GM23338 (cell line): ENCODE results near the gene VAV3. TPM values are rescaled to one million over a fixed set of nuclear protein-coding genes. Genes with fewer than 3 reads are reported as not detected.

Experiments used
- ATAC-seq: fragments of 200-7000 bp; cut with Tn5 transposase; 3 replicates; pipeline ENCODE4 v1.9.1; 2020
- DNase-seq: peaks from one replicate; pipeline ENCODE4 v3.0.0-alpha.2; 2015; ENCODE audit warnings: low spot score
- H2AFZ ChIP-seq: fragments of 200-600 bp; sonication (generic); 2 replicates; pipeline ENCODE4 v1.8.0; 2016; ENCODE audit warnings: antibody characterized with exemption, mild to moderate bottlenecking, moderate library complexity
- H3F3A ChIP-seq: fragments of 200-600 bp; sonication (generic); replicated peaks from 2 replicates; pipeline ENCODE4 v1.8.0; 2017; ENCODE audit warnings: antibody characterized with exemption, mixed run types, low read depth
- H3K27ac ChIP-seq: fragments of 200-600 bp; sonication (generic); 2 replicates; pipeline ENCODE4 v1.6.1; 2016; ENCODE audit warnings: low read depth
- H3K27me3 ChIP-seq: fragments of 200-600 bp; sonication (generic); 2 replicates; pipeline ENCODE4 v1.8.0; 2016; ENCODE audit warnings: mild to moderate bottlenecking, mixed run types, moderate library complexity; ENCODE audit not compliant: insufficient read depth
- H3K36me3 ChIP-seq: fragments of 200-600 bp; sonication (generic); 2 replicates; pipeline ENCODE4 v1.8.0; 2016; ENCODE audit warnings: mild to moderate bottlenecking; ENCODE audit not compliant: insufficient read depth
- H3K4me1 ChIP-seq: fragments of 200-600 bp; sonication (generic); 2 replicates; pipeline ENCODE4 v1.8.0; 2016; ENCODE audit warnings: mild to moderate bottlenecking, moderate library complexity; ENCODE audit not compliant: insufficient read depth
- H3K4me2 ChIP-seq: fragments of 200-600 bp; sonication (generic); 2 replicates; pipeline ENCODE4 v1.7.1; 2017; ENCODE audit warnings: mixed run types
- H3K4me3 ChIP-seq: fragments of 200-600 bp; sonication (generic); 2 replicates; pipeline ENCODE4 v1.6.1; 2016; ENCODE audit warnings: mixed run types
- H3K79me2 ChIP-seq: fragments of 200-600 bp; sonication (generic); replicated peaks from 2 replicates; pipeline ENCODE4 v1.8.0; 2017; ENCODE audit warnings: mild to moderate bottlenecking; ENCODE audit not compliant: insufficient read depth
- H3K9me2 ChIP-seq: fragments of 200-600 bp; sonication (generic); 2 replicates; pipeline ENCODE4 v1.8.0; 2017; ENCODE audit not compliant: insufficient read depth
- H4K20me1 ChIP-seq: fragments of 200-600 bp; sonication (generic); replicated peaks from 2 replicates; pipeline ENCODE4 v1.8.0; 2017; ENCODE audit warnings: mild to moderate bottlenecking; ENCODE audit not compliant: insufficient read depth
- H3K27ac Mint-ChIP-seq: 2 replicates; pipeline ENCODE4 v1.8.0; 2020; ENCODE audit warnings: inconsistent platforms, mild to moderate bottlenecking, moderate library complexity, mixed read lengths
- H3K27me3 Mint-ChIP-seq: 3 replicates; pipeline ENCODE4 v1.8.0; 2022; ENCODE audit warnings: low read depth, mild to moderate bottlenecking, moderate library complexity, mixed read lengths, inconsistent platforms; ENCODE audit not compliant: insufficient read depth, poor library complexity
- H3K36me3 Mint-ChIP-seq: 3 replicates; pipeline ENCODE4 v1.8.0; 2021; ENCODE audit warnings: low read depth, mild to moderate bottlenecking, inconsistent platforms, moderate library complexity, mixed read lengths
- H3K4me1 Mint-ChIP-seq: 3 replicates; pipeline ENCODE4 v1.8.0; 2020; ENCODE audit warnings: mild to moderate bottlenecking, inconsistent platforms, mixed read lengths
- H3K4me3 Mint-ChIP-seq: 3 replicates; pipeline ENCODE4 v1.8.0; 2021; ENCODE audit warnings: moderate library complexity, mild to moderate bottlenecking, inconsistent platforms, mixed read lengths
- H3K9me3 Mint-ChIP-seq: 3 replicates; pipeline ENCODE4 v1.8.0; 2020; ENCODE audit warnings: moderate library complexity, mild to moderate bottlenecking, inconsistent platforms, mixed read lengths
- CREB1 ChIP-seq: fragments of 250-450 bp; sonication (Bioruptor Pico); IDR thresholded peaks from 2 replicates; pipeline ENCODE4 v1.5.0; 2020; ENCODE audit warnings: low read depth, mild to moderate bottlenecking, moderate library complexity
- EZH2phosphoT487 ChIP-seq: fragments of 200-600 bp; sonication (generic); IDR thresholded peaks from one replicate; pipeline ENCODE4 v1.8.1; 2018; ENCODE audit warnings: antibody characterized with exemption; ENCODE audit not compliant: unreplicated experiment
- JUNB ChIP-seq: IDR thresholded peaks from one replicate; pipeline ENCODE4 v1.6.1; 2016; ENCODE audit warnings: antibody characterized with exemption; ENCODE audit not compliant: unreplicated experiment
- NANOG ChIP-seq: IDR thresholded peaks from 2 replicates; pipeline ENCODE4 v1.6.1; 2016; ENCODE audit warnings: antibody characterized with exemption, borderline replicate concordance
- STAT1 ChIP-seq: IDR thresholded peaks from one replicate; pipeline ENCODE4 v1.6.1; 2016; ENCODE audit warnings: antibody characterized with exemption; ENCODE audit not compliant: unreplicated experiment
- ZNF114 ChIP-seq: fragments of 250-450 bp; sonication (Bioruptor Pico); IDR thresholded peaks from 2 replicates; pipeline ENCODE4 v1.5.0; 2020; ENCODE audit warnings: mild to moderate bottlenecking, moderate library complexity
- ZNF331 ChIP-seq: fragments of 250-450 bp; sonication (Bioruptor Pico); IDR thresholded peaks from 2 replicates; pipeline ENCODE4 v1.5.0; 2020; ENCODE audit warnings: low read depth, mild to moderate bottlenecking, moderate library complexity
- polyA plus RNA-seq: library from polyadenylated mRNA; unstranded; fragments of >200 nt; fragmentation: Nextera tagmentation; extraction: Ambion mirVana; gene quantifications from 2 replicates; pipeline ENCODE4 v1.2.1, GENCODE V29; 2016
- total RNA-seq: library from RNA; depleted of rRNA; stranded (reverse); fragments of >200 nt; shearing (Covaris generic); gene quantifications from 2 replicates; pipeline ENCODE4 v1.2.3, GENCODE V29; 2014
- TF ChIP-seq, protein P1 (sequence below): IDR thresholded peaks from 2 replicates; pipeline ENCODE4 v1.6.1; 2016; ENCODE audit warnings: antibody characterized with exemption
- TF ChIP-seq, protein P2 (sequence below): IDR thresholded peaks from one replicate; pipeline ENCODE4 v1.6.1; 2018; ENCODE audit warnings: antibody characterized with exemption; ENCODE audit not compliant: unreplicated experiment
- TF ChIP-seq, protein P3 (sequence below): fragments of 250-450 bp; sonication (Bioruptor Pico); IDR thresholded peaks from 2 replicates; pipeline ENCODE4 v1.5.0; 2020; ENCODE audit warnings: mild to moderate bottlenecking, moderate library complexity

The VAV3 gene
- total and polyA plus RNA-seq, 2 experiments from 2014 or later = 3.0 to 11.3 TPM

DNA sequence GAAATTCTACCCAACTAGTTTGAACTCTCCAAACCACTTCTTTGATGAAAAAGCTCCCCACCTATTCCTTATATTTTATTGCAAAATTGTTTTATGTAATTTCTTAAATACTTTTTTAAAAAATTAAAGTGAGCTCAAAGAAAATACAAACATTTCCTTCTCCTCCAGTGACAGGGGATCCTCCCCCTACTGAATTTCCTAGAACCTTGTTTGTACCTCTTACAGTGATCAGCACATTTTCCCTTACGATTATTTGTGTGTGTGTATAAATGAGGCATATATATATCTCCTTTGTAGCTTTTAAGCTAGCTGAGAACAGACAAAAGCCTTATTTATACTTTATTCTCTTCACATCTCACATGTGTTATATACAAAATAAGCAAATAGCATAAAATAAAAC, 44.4 kb downstream of the VAV3 start (continued):
- no peak for TF ChIP-seq ZNF331 (CRISPR knock-in tag)
- TF ChIP-seq, protein P1, sequence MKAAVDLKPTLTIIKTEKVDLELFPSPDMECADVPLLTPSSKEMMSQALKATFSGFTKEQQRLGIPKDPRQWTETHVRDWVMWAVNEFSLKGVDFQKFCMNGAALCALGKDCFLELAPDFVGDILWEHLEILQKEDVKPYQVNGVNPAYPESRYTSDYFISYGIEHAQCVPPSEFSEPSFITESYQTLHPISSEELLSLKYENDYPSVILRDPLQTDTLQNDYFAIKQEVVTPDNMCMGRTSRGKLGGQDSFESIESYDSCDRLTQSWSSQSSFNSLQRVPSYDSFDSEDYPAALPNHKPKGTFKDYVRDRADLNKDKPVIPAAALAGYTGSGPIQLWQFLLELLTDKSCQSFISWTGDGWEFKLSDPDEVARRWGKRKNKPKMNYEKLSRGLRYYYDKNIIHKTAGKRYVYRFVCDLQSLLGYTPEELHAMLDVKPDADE = no peak
- no peak for TF ChIP-seq ZNF114 (CRISPR knock-in tag)
- TF ChIP-seq, protein P2, sequence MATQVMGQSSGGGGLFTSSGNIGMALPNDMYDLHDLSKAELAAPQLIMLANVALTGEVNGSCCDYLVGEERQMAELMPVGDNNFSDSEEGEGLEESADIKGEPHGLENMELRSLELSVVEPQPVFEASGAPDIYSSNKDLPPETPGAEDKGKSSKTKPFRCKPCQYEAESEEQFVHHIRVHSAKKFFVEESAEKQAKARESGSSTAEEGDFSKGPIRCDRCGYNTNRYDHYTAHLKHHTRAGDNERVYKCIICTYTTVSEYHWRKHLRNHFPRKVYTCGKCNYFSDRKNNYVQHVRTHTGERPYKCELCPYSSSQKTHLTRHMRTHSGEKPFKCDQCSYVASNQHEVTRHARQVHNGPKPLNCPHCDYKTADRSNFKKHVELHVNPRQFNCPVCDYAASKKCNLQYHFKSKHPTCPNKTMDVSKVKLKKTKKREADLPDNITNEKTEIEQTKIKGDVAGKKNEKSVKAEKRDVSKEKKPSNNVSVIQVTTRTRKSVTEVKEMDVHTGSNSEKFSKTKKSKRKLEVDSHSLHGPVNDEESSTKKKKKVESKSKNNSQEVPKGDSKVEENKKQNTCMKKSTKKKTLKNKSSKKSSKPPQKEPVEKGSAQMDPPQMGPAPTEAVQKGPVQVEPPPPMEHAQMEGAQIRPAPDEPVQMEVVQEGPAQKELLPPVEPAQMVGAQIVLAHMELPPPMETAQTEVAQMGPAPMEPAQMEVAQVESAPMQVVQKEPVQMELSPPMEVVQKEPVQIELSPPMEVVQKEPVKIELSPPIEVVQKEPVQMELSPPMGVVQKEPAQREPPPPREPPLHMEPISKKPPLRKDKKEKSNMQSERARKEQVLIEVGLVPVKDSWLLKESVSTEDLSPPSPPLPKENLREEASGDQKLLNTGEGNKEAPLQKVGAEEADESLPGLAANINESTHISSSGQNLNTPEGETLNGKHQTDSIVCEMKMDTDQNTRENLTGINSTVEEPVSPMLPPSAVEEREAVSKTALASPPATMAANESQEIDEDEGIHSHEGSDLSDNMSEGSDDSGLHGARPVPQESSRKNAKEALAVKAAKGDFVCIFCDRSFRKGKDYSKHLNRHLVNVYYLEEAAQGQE = no peak

DNA sequence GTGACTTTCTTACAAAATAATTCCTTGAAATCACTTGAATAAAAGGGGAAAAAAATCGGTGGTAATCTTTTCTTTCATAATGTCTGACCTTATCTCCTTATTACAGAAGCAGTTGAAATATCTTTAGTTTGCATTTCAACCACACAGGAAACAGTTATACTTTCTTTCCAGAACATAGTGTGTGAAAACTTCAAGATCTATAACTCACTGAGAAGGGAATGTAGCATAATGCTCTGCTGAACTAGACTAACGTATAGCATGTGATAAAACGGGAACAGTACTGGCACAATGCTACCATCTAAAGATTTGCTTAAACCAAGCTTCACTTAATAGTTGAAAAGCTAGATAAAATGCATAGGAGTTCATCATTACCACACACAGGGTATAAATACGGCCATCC, 45.0 kb downstream of the VAV3 start:
- ATAC-seq (no peak), DNase-seq (no peak)
- peaks cover 5% of the 10 kb centered on the region for H3K4me1 Mint-ChIP-seq
- Histone ChIP-seq H3K4me2 (no peak overlapping the region), H3K27ac (no peak overlapping the region), H3K27me3 (no peaks in the 10 kb centered on the region), H3K36me3 (no peaks in the 10 kb centered on the region), H3F3A (no peaks in the 10 kb centered on the region), H3K9me2 (no peaks in the 10 kb centered on the region; the same call in 1 of the 2 replicates), H4K20me1 (no peaks in the 10 kb centered on the region), H3K4me1 (peaks cover 8% of the 10 kb centered on the region; the same call in 1 of the 2 replicates), H3K79me2 (no peaks in the 10 kb centered on the region), H2AFZ (no peak overlapping the region), H3K4me3 (no peak overlapping the region)
- H3K4me3 Mint-ChIP-seq = no peak overlapping the region
- no peaks in the 10 kb centered on the region for H3K27me3 Mint-ChIP-seq
- H3K36me3 Mint-ChIP-seq = no peaks in the 10 kb centered on the region
- no peaks in the 10 kb centered on the region for H3K9me3 Mint-ChIP-seq
- H3K27ac Mint-ChIP-seq = no peak overlapping the region
- TF ChIP-seq CREB1 (CRISPR knock-in tag) = no peak
- TF ChIP-seq, protein P3, sequence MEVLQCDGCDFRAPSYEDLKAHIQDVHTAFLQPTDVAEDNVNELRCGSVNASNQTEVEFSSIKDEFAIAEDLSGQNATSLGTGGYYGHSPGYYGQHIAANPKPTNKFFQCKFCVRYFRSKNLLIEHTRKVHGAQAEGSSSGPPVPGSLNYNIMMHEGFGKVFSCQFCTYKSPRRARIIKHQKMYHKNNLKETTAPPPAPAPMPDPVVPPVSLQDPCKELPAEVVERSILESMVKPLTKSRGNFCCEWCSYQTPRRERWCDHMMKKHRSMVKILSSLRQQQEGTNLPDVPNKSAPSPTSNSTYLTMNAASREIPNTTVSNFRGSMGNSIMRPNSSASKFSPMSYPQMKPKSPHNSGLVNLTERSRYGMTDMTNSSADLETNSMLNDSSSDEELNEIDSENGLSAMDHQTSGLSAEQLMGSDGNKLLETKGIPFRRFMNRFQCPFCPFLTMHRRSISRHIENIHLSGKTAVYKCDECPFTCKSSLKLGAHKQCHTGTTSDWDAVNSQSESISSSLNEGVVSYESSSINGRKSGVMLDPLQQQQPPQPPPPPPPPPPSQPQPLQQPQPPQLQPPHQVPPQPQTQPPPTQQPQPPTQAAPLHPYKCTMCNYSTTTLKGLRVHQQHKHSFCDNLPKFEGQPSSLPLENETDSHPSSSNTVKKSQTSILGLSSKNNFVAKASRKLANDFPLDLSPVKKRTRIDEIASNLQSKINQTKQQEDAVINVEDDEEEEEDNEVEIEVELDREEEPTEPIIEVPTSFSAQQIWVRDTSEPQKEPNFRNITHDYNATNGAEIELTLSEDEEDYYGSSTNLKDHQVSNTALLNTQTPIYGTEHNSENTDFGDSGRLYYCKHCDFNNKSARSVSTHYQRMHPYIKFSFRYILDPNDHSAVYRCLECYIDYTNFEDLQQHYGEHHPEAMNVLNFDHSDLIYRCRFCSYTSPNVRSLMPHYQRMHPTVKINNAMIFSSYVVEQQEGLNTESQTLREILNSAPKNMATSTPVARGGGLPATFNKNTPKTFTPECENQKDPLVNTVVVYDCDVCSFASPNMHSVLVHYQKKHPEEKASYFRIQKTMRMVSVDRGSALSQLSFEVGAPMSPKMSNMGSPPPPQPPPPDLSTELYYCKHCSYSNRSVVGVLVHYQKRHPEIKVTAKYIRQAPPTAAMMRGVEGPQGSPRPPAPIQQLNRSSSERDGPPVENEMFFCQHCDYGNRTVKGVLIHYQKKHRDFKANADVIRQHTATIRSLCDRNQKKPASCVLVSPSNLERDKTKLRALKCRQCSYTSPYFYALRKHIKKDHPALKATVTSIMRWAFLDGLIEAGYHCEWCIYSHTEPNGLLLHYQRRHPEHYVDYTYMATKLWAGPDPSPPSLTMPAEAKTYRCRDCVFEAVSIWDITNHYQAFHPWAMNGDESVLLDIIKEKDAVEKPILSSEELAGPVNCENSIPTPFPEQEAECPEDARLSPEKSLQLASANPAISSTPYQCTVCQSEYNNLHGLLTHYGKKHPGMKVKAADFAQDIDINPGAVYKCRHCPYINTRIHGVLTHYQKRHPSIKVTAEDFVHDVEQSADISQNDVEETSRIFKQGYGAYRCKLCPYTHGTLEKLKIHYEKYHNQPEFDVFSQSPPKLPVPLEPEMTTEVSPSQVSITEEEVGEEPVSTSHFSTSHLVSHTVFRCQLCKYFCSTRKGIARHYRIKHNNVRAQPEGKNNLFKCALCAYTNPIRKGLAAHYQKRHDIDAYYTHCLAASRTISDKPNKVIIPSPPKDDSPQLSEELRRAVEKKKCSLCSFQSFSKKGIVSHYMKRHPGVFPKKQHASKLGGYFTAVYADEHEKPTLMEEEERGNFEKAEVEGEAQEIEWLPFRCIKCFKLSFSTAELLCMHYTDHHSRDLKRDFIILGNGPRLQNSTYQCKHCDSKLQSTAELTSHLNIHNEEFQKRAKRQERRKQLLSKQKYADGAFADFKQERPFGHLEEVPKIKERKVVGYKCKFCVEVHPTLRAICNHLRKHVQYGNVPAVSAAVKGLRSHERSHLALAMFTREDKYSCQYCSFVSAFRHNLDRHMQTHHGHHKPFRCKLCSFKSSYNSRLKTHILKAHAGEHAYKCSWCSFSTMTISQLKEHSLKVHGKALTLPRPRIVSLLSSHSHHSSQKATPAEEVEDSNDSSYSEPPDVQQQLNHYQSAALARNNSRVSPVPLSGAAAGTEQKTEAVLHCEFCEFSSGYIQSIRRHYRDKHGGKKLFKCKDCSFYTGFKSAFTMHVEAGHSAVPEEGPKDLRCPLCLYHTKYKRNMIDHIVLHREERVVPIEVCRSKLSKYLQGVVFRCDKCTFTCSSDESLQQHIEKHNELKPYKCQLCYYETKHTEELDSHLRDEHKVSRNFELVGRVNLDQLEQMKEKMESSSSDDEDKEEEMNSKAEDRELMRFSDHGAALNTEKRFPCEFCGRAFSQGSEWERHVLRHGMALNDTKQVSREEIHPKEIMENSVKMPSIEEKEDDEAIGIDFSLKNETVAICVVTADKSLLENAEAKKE = no peak
- TF ChIP-seq STAT1 = no peak
- TF ChIP-seq EZH2phosphoT487 = no peak
- no peak for TF ChIP-seq JUNB
- TF ChIP-seq ZNF331 (CRISPR knock-in tag) = no peak
- TF ChIP-seq, protein P1 = no peak
- TF ChIP-seq ZNF114 (CRISPR knock-in tag) = no peak
- no peak for TF ChIP-seq NANOG
